GM21825 (cell line): ENCODE measurements around the gene CNEP1R1.

ENCODE experiments used
- ATAC-seq: cut with Tn5 transposase; IDR thresholded peaks from one replicate; pipeline ENCODE4 v1.9.1; 2021; ENCODE audit warnings: mild to moderate bottlenecking, moderate library complexity; ENCODE audit not compliant: unreplicated experiment

Gene CNEP1R1

DNA sequence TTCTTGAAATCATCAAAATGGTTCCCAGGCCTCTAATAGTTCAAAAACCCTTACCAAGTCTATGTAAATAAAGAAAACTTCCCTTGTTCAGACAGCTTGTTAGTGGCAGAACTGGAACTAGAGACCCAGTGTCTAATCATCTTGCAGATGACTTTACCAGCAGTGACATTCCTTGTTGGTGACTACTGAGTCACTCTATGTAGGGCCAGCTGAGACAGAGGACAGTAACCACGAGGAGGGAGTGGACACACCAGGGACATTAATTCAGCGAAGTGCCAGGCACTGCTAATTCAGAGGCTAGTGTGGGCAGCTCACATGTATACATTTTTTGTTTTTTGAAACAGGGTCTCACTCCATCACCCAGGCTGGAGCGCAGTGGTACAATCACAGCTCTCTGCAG is 34.6 kb downstream of the CNEP1R1 start:
- no peak for ATAC-seq

GRCh38 chr16:50061326-50061725 is 36.3 kb downstream of the CNEP1R1 start:
- ATAC-seq, result no peak

DNA sequence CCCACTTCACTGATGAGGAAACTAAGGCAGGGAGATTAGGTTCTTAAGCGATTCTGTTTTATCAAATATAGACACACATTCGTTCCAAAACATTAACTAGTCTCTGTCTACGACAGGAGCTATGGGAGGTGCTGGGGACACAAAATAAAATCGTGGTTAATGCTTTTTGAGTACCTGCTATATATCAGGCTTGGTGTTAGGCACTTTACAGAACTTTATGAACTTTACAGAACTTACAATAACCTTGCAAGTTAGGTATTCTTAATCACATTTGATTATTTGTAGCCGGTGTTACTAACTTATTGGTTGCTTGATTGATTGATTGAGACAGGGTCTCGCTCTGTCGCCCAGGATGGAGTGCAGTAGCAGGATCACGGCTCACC is 40.2 kb downstream of the CNEP1R1 start:
- no peak for ATAC-seq

DNA sequence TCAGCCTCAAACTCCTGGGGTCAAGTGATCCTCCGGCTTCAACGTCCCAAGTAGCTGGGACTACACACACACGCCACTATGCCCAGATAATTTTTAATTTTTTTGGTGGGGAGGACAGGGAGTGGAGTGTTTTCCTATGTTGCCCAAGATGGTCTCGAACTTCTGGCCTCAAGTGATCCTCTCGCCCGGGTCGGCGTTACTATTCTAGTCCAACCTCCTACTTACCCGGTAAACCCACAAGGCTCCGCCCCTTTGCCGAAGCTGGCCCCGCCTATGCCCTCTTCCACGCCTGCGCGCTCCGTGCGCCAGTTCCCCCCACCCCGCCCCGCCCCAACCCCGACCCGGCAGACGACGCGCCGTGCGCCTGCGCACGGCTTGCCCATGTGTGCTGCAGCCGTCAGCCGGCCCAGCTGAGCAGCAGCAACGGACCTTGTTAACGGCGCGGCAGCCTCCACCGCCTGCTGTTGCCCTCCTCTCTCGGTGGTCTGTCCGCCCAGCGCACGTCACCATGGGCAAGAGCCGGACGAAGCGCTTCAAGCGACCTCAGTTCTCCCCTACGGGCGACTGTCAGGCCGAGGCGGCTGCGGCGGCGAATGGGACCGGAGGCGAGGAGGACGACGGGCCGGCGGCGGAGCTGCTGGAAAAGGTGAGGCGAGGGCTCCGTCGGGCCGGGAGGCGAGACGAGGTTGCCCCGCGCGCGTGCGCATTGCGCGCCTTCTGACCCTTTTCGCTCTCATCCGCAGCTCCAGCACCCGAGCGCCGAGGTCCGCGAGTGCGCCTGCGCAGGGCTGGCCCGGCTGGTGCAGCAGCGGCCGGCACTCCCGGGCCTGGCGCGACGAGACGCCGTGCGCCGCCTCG is 40.8 kb downstream of the CNEP1R1 start, which contains the start of gene HEATR3:
HEATR3 (plus strand) TSS at position 347 of the 858 bp plus-strand sequence; CDS start at position 509, 162 bp downstream.
- peak; percentile 80 for ATAC-seq

- ATAC-seq, result no peak
These were observed 41.7 kb downstream of the CNEP1R1 start for GRCh38 chr16:50066482-50067289.

GRCh38 chr16:50067290-50067853 is 42.3 kb downstream of the CNEP1R1 start:
- ATAC-seq, result no peak

- ATAC-seq, result no peak
These were observed 43.5 kb downstream of the CNEP1R1 start for GRCh38 chr16:50068550-50068949.

GRCh38 chr16:50069060-50069459 is 44.0 kb downstream of the CNEP1R1 start:
- ATAC-seq, result no peak

- ATAC-seq, result no peak
These were observed 46.1 kb downstream of the CNEP1R1 start for GRCh38 chr16:50071075-50071671.

- ATAC-seq, result no peak
These were observed 47.7 kb downstream of the CNEP1R1 start for GRCh38 chr16:50072730-50073129.

GRCh38 chr16:50079397-50080140 is 54.5 kb downstream of the CNEP1R1 start:
- no peak for ATAC-seq

DNA sequence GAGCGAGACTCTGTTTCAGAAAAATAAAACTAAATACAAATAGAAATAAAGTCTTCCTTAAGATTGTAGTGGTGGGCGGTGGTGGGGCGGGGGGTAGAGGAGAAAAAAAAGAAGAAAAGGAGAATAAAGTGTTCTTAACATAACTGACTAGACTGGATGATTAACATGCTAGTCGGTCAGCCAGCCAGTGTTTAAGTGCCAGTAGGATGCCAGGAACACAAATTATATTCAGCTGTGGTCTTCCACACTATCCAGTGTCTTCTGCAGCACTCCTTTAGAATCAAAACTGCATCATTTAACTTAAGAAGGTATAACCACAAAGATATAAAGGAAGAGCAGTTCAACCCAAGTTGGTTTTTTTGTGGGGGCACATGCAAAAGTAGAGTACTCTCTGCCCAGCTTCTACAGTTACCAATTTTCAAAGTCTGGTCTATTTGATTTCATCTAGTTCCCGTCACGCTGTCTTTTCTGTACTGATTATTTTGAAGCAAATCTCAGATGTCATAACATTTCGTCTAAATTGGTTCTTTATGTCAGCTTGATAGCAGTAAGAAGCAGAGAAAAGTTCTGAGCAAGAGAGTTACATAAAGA is 56.5 kb downstream of the CNEP1R1 start:
- ATAC-seq, result no peak

- no peak for ATAC-seq
These were observed 59.0 kb downstream of the CNEP1R1 start for GRCh38 chr16:50083996-50084395.

GRCh38 chr16:50086176-50086575 is 61.2 kb downstream of the CNEP1R1 start:
- ATAC-seq, result no peak
